ENCODE data around the gene PF4V1. TPM values are rescaled to one million over a fixed set of nuclear protein-coding genes. Genes with fewer than 3 reads are reported as not detected.

Gene PF4V1
- total RNA-seq, 1 donor from 2014 or later: not detected

DNA sequence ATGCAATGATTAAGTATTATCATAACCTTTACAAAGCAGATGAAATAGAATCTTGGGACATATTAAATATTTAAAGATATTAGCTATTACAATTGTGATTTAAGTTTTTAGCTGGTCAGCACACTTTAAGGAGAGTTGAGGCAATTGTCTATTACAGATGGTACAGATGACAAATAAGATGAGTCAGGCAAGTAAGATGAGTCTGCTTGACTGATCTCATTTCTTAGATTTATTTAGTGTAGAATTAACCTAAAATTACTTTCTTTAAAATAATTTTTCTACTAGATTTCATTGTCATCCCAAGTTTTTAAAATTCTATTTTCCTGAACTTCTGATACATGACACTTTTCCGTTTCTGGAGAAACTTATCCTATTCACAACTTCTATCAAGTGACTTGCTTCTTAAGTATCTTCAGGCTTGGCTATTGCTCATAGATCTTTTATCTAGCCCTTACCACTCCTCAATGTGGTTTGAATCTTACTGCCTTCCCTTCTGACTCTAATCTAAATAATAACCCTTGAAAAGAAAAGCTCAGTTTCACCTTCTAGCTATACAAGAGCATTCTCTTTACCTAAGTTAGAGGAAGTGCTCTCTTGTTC is 49.0 kb downstream of the PF4V1 start:
- no peak for DNase-seq (ENCODE audit: low read depth)

DNA sequence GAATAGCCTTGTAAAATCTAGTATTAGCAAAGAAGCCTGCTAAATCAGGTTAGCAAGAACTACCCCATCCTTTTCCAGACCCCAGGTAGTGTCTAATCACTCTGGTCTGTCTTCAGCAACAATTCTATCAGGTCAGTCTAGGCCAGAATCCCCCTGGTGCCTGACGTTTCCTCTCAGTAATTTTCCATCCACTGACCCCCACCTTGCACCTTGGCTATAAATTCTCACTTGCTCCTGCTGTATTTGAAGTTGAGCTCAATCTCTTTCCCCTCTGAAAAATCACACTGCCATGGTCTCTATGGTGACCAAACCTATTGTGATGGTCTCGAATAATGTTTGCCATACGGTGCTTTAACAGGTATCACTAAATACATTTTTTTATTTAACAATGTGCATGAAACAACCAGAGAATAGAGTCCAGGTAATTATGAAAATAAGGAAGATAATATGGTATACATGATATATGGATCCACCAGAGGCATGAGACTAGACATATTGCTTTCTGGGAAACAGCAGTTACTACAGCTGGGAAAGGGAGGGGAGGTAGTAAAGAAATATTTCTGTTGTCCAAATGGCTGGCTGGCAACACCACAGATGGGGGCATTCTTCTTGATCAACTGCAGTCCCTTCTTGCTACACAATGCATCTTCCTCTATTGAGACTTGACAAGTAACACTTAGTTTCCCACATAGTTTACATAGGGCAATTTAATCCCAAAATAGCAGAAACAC is 49.9 kb downstream of the PF4V1 start:
- DNase-seq (ENCODE audit: low read depth): no peak

Other genes with a start within 250 kb of the PF4V1 start
- gene RASSF6, start 232.9 kb upstream of the PF4V1 start, total RNA-seq: not detected in 2 replicates
- gene CXCL8, start 112.7 kb upstream of the PF4V1 start, total RNA-seq: 2.1 and 2.8 TPM in 2 replicates
- not detected in 2 replicates for gene CXCL6, start 16.6 kb upstream of the PF4V1 start, total RNA-seq
- gene CXCL1, start 16.1 kb downstream of the PF4V1 start, total RNA-seq: 0.78 and 3.6 TPM in 2 replicates
- not detected in 2 replicates for gene PF4, start 128.7 kb downstream of the PF4V1 start, total RNA-seq
- not detected in 2 replicates for gene PPBP, start 134.9 kb downstream of the PF4V1 start, total RNA-seq
- not detected in 2 replicates for gene CXCL5, start 145.4 kb downstream of the PF4V1 start, total RNA-seq
- 1.8 and 3.1 TPM in 2 replicates for gene CXCL3, start 185.4 kb downstream of the PF4V1 start, total RNA-seq
- 1.8 and 2.6 TPM in 2 replicates for gene CXCL2, start 245.9 kb downstream of the PF4V1 start, total RNA-seq